ENCODE results near the gene FAM222A. TPM values are rescaled to one million over a fixed set of nuclear protein-coding genes. Genes with fewer than 3 reads are reported as not detected.

The FAM222A gene
- total RNA-seq, 5 donors from 2014 or later (not counting 1 experiment from before 2014, with no cell fraction given), result 0.95 to 4.2 (median 1.6) TPM

- CTCF ChIA-PET, result no interaction called here
Observed at GRCh38 chr12:109708939-109709338, 4.7 kb upstream of the FAM222A start.

DNA sequence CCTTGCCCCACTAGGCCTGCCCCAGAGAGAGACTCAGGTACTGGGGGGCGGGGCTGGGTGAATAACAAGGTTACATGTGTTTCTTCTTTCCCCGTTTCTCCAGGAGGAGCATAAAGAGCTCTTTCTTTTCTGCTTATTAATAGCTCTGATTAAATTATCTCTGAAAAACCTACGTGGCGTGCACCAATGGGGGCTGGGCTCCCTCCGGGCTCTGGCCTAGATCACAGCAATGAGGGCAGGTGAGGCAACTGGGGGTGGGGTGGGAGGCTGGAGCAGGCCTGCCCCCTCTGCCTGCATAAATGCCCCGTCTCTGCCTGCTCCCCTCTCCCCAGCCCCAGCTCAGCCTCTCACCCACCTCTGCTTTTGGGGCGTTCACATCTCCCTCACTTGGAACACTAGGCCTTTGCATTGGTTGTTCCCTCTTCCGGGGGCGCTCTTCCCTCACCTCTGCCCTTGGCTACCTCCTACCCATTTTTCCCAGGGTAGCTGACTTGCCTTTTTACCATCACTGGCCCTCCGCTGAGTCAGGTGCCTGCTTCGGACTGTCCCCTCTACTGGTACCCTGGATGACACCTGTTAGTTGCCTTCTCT lies 4.1 kb upstream of the FAM222A start:
- Mint-ChIP-seq H3K36me3 (no peaks in the 10 kb centered on the region), H3K27me3 (peaks cover 16 to 22% of the 10 kb centered on the region in 2 donors), H3K4me1 (peaks cover 0 to 5% (median 3%) of the 10 kb centered on the region in 3 donors), H3K9me3 (no peaks in the 10 kb centered on the region), H3K27ac (no peak overlapping the region), H3K4me3 (no peak overlapping the region)
- CTCF ChIA-PET, result no interaction called here
- no peak overlapping the region for H3K27ac ChIP-seq (ENCODE audit: low read length)
- 88% methylated on average over 6 of the region's 11 CpGs for WGBS (ENCODE audit: insufficient coverage)
- H3K4me3 ChIP-seq (ENCODE audit: control insufficient read depth in 1 of 2, extremely low read depth in 1 of 2, low read length in 1 of 2), result no peak overlapping the region
- ATAC-seq (replicated peaks in 1 of 4), result no peak
- POLR2A ChIA-PET, result no interaction called here
- peaks cover 0 to 3% of the 10 kb centered on the region in 2 experiments for H3K4me1 ChIP-seq (ENCODE audit: control insufficient read depth in 1 of 2, extremely low read depth in 1 of 2, insufficient read depth in 2 of 2, low read length in 2 of 2)
- no peaks in the 10 kb centered on the region for H3K36me3 ChIP-seq (ENCODE audit: control insufficient read depth in 2 of 2, extremely low read depth in 1 of 2, insufficient read depth in 1 of 2, low read length in 1 of 2)
- peaks cover 0 to 52% of the 10 kb centered on the region in 2 experiments for H3K27me3 ChIP-seq (replicated peaks in 1 of 2; ENCODE audit: control insufficient read depth in 2 of 2, extremely low read depth in 1 of 2, insufficient read depth in 2 of 2, low read length in 1 of 2)
- no peak for DNase-seq
- no peaks in the 10 kb centered on the region for H3K9me3 ChIP-seq

More at GRCh38 chr12:109708939-109709338, 4.7 kb upstream of the FAM222A start:
- no peak for DNase-seq
- H3K9me3 ChIP-seq, result no peaks in the 10 kb centered on the region
- POLR2A ChIA-PET, result no interaction called here
- Mint-ChIP-seq H3K27ac (no peak overlapping the region), H3K9me3 (no peaks in the 10 kb centered on the region), H3K4me1 (peaks cover 0 to 5% (median 3%) of the 10 kb centered on the region in 3 donors), H3K4me3 (no peak overlapping the region), H3K36me3 (no peaks in the 10 kb centered on the region), H3K27me3 (peaks cover 18 to 24% of the 10 kb centered on the region in 2 donors)
- H3K27me3 ChIP-seq (replicated peaks in 1 of 2; ENCODE audit: control insufficient read depth in 2 of 2, extremely low read depth in 1 of 2, insufficient read depth in 2 of 2, low read length in 1 of 2), result peaks cover 0 to 52% of the 10 kb centered on the region in 2 experiments
- H3K36me3 ChIP-seq (ENCODE audit: control insufficient read depth in 2 of 2, extremely low read depth in 1 of 2, insufficient read depth in 1 of 2, low read length in 1 of 2), result no peaks in the 10 kb centered on the region
- ATAC-seq (replicated peaks in 1 of 4), result no peak
- H3K27ac ChIP-seq (ENCODE audit: low read length), result no peak overlapping the region
- H3K4me3 ChIP-seq (ENCODE audit: control insufficient read depth in 1 of 2, extremely low read depth in 1 of 2, low read length in 1 of 2), result no peak overlapping the region
- WGBS (ENCODE audit: insufficient coverage), result 80% methylated on average over 2 of the region's 5 CpGs
- peaks cover 0 to 2% of the 10 kb centered on the region in 2 experiments for H3K4me1 ChIP-seq (ENCODE audit: control insufficient read depth in 1 of 2, extremely low read depth in 1 of 2, insufficient read depth in 2 of 2, low read length in 2 of 2)

- POLR2A ChIA-PET, result no interaction called here
- Mint-ChIP-seq H3K4me3 (no peak overlapping the region), H3K9me3 (no peaks in the 10 kb centered on the region), H3K4me1 (peaks cover 0 to 5% (median 5%) of the 10 kb centered on the region in 3 donors), H3K27ac (no peak overlapping the region), H3K27me3 (peaks cover 16 to 22% of the 10 kb centered on the region in 2 donors), H3K36me3 (no peaks in the 10 kb centered on the region)
- Histone ChIP-seq H3K27me3 (replicated peaks in 1 of 2; ENCODE audit: control insufficient read depth in 2 of 2, extremely low read depth in 1 of 2, insufficient read depth in 2 of 2, low read length in 1 of 2) (peaks cover 0 to 58% of the 10 kb centered on the region in 2 experiments), H3K27ac (ENCODE audit: low read length) (no peak overlapping the region), H3K9me3 (no peaks in the 10 kb centered on the region), H3K36me3 (ENCODE audit: control insufficient read depth in 2 of 2, extremely low read depth in 1 of 2, insufficient read depth in 1 of 2, low read length in 1 of 2) (no peaks in the 10 kb centered on the region), H3K4me1 (ENCODE audit: control insufficient read depth in 1 of 2, extremely low read depth in 1 of 2, insufficient read depth in 2 of 2, low read length in 2 of 2) (peaks cover 0 to 11% of the 10 kb centered on the region in 2 experiments), H3K4me3 (ENCODE audit: control insufficient read depth in 1 of 2, extremely low read depth in 1 of 2, low read length in 1 of 2) (no peak overlapping the region)
- ATAC-seq (replicated peaks in 1 of 4) (no peak), DNase-seq (no peak)
- WGBS (ENCODE audit: insufficient coverage), result 40% methylated on average over 1 of the region's 5 CpGs
- CTCF ChIA-PET, result no interaction called here
Observed at GRCh38 chr12:109710205-109710746, 3.3 kb upstream of the FAM222A start.

DNA sequence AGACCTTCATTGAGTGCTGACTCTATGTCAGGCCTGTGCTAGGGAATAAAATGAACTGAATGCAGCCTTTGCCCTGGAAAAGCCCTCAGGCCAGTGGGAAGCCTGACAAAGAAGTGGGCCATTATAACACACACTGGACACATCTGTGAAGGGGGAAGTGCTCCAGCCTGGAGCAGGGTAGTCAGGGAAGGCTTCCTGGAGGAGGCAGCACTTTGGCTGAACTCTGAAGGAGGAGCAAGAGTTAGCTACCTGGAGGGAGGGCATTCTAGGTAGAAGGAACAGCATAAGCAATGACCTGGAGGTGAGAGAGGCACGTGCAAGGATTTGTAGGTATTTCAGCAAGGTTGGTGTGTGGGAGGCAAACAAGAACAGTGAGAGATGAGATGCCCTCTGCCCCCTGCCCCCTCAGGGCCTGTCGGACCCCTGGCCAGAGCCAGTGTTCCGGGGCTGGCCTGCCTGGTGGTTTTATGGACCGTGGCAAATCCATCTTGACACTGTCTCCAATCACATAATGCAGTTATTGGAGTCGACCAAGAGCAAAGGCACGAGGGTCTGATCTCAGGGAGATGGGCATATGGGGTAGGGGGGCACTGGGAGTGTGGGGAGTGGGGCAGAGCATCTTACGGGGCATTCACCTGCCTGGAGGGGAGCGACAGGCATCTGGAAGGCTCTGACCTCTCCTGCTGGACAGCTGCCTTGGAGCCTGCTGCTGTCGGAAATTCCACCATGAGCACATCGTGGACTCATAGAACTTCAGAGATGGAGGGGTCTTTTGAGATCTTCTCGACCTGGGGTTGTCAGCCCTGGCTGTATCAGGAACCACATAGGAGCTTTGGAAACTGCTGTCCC lies 2.7 kb upstream of the FAM222A start:
- WGBS (ENCODE audit: insufficient coverage), result 89% methylated on average over 4 of the region's 11 CpGs

DNA sequence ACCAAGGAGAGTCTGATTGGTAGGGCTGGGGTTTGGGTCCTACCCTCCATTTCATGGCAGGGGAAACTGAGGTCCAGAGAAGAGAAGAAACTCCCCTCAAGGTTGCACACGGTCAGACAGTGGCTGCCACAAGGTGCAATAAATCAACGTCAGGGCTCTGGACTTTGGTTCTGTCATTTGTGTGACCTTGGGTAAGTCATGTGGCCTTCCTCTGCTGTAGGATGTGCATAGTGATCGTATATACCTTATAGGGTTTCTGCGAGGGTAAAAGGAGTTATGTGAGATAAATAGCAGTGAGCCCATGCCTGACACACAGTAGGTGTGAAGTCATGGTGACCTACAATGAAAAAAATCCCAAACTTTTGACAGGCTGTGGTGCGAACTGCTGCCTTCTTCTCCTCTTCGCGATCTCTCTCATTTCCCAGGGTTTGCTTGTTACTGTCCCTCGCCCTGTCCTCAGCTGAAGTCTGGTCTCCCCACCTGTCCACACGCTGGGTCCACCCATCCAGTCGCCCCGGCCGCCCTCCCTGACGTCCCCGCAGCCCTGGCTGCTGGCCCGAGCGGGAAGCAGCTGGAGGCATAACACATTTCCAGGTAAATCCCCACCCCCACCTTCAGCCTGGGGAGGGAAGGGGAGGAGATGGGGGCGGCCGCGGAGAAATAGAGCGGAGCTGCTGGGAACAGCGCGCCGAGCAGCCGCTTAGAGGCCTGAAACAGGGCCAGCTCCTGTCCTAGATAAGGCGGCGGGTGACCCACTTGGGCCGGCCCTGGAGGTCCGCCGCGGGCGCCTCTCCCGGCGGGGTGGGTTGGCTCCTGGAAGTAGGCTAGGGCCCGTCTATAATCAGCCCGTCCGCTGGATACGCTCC lies 1.8 kb upstream of the FAM222A start:
- no peaks in the 10 kb centered on the region for H3K9me3 ChIP-seq
- ATAC-seq (replicated peaks in 1 of 4) (no peak), DNase-seq (no peak)
- H3K4me1 Mint-ChIP-seq, result peaks cover 0 to 5% (median 5%) of the 10 kb centered on the region in 3 donors
- no peaks in the 10 kb centered on the region for H3K36me3 Mint-ChIP-seq
- 46% methylated on average over 15 of the region's 37 CpGs for WGBS (ENCODE audit: insufficient coverage)
- no peak overlapping the region for H3K4me3 Mint-ChIP-seq
- H3K27ac Mint-ChIP-seq, result no peak overlapping the region
- peaks cover 0 to 11% of the 10 kb centered on the region in 2 experiments for H3K4me1 ChIP-seq (ENCODE audit: control insufficient read depth in 1 of 2, extremely low read depth in 1 of 2, insufficient read depth in 2 of 2, low read length in 2 of 2)
- ChIA-PET POLR2A (no interaction called here), CTCF (no interaction called here)
- peaks cover 1 to 66% of the 10 kb centered on the region in 2 experiments for H3K27me3 ChIP-seq (replicated peaks in 1 of 2; ENCODE audit: control insufficient read depth in 2 of 2, extremely low read depth in 1 of 2, insufficient read depth in 2 of 2, low read length in 1 of 2)
- H3K36me3 ChIP-seq (ENCODE audit: control insufficient read depth in 2 of 2, extremely low read depth in 1 of 2, insufficient read depth in 1 of 2, low read length in 1 of 2), result no peaks in the 10 kb centered on the region
- H3K4me3 ChIP-seq (ENCODE audit: control insufficient read depth in 1 of 2, extremely low read depth in 1 of 2, low read length in 1 of 2), result no peak overlapping the region
- no peaks in the 10 kb centered on the region for H3K9me3 Mint-ChIP-seq
- H3K27ac ChIP-seq (ENCODE audit: low read length), result no peak overlapping the region
- peaks cover 18 to 26% of the 10 kb centered on the region in 2 donors for H3K27me3 Mint-ChIP-seq

More for the DNA sequence above, 2.7 kb upstream of the FAM222A start:
- Histone ChIP-seq H3K4me3 (ENCODE audit: control insufficient read depth in 1 of 2, extremely low read depth in 1 of 2, low read length in 1 of 2) (no peak overlapping the region), H3K27ac (ENCODE audit: low read length) (no peak overlapping the region), H3K27me3 (replicated peaks in 1 of 2; ENCODE audit: control insufficient read depth in 2 of 2, extremely low read depth in 1 of 2, insufficient read depth in 2 of 2, low read length in 1 of 2) (peaks cover 0 to 60% of the 10 kb centered on the region in 2 experiments), H3K36me3 (ENCODE audit: control insufficient read depth in 2 of 2, extremely low read depth in 1 of 2, insufficient read depth in 1 of 2, low read length in 1 of 2) (no peaks in the 10 kb centered on the region), H3K9me3 (no peaks in the 10 kb centered on the region), H3K4me1 (ENCODE audit: control insufficient read depth in 1 of 2, extremely low read depth in 1 of 2, insufficient read depth in 2 of 2, low read length in 2 of 2) (peaks cover 0 to 11% of the 10 kb centered on the region in 2 experiments)
- Mint-ChIP-seq H3K36me3 (no peaks in the 10 kb centered on the region), H3K9me3 (no peaks in the 10 kb centered on the region), H3K4me1 (peaks cover 0 to 5% (median 5%) of the 10 kb centered on the region in 3 donors), H3K27ac (no peak overlapping the region), H3K27me3 (peaks cover 16 to 19% of the 10 kb centered on the region in 2 donors), H3K4me3 (no peak overlapping the region)
- ChIA-PET POLR2A (no interaction called here), CTCF (no interaction called here)
- no peak for DNase-seq
- ATAC-seq (replicated peaks in 1 of 4), result no peak
